ENCODE data around the gene RBM19.

The RBM19 gene

GRCh38 chr12:113808095-113808951, 157.8 kb downstream of the RBM19 start:
- no peak overlapping the region for H3K4me3 ChIP-seq (ENCODE audit: low read depth, low read length)
- no peak for TF ChIP-seq CTCF (IDR thresholded peaks at IDR 0.05; ENCODE audit: low read depth, low read length)

- no peak for TF ChIP-seq CTCF (IDR thresholded peaks at IDR 0.05; ENCODE audit: low read depth, low read length)
- H3K4me3 ChIP-seq (ENCODE audit: low read depth, low read length): no peak overlapping the region
Observed at GRCh38 chr12:113805673-113806072, 160.5 kb downstream of the RBM19 start.

GRCh38 chr12:113804961-113805600, 161.0 kb downstream of the RBM19 start:
- no peak for TF ChIP-seq CTCF (IDR thresholded peaks at IDR 0.05; ENCODE audit: low read depth, low read length)
- no peak overlapping the region for H3K4me3 ChIP-seq (ENCODE audit: low read depth, low read length)

GRCh38 chr12:113803759-113804140, 162.4 kb downstream of the RBM19 start:
- TF ChIP-seq CTCF (IDR thresholded peaks at IDR 0.05; ENCODE audit: low read depth, low read length): no peak

GRCh38 chr12:113802966-113803758, 163.0 kb downstream of the RBM19 start:
- no peak for TF ChIP-seq CTCF (IDR thresholded peaks at IDR 0.05; ENCODE audit: low read depth, low read length)
- no peak overlapping the region for H3K4me3 ChIP-seq (ENCODE audit: low read depth, low read length)

More at GRCh38 chr12:113803759-113804140, 162.4 kb downstream of the RBM19 start:
- H3K4me3 ChIP-seq (ENCODE audit: low read depth, low read length): no peak overlapping the region

GRCh38 chr12:113802000-113802749, 163.9 kb downstream of the RBM19 start:
- no peak for TF ChIP-seq CTCF (IDR thresholded peaks at IDR 0.05; ENCODE audit: low read depth, low read length)
- no peak overlapping the region for H3K4me3 ChIP-seq (ENCODE audit: low read depth, low read length)
